ENCODE measurements around the gene SNF8.
A peak's percentile ranks its signal among the peaks of the same experiment; 100 is the strongest.

Gene SNF8

GRCh38 chr17:48893646-48894508 is 50.8 kb downstream of the SNF8 start:
- no peaks in the 10 kb centered on the region for H3K9me3 Mint-ChIP-seq
- H3K36me3 Mint-ChIP-seq (ENCODE audit: low read depth), result peaks cover 7% of the 10 kb centered on the region
- peak overlapping the region in 1 of 3 experiments; percentile 85 for H3K27ac Mint-ChIP-seq
- no peak for TF ChIP-seq CTCF (IDR thresholded peaks at IDR 0.05; ENCODE audit: unreplicated experiment in 3 of 3)
- no peaks in the 10 kb centered on the region for H3K27me3 Mint-ChIP-seq (ENCODE audit: low read depth)
- peaks cover 17% of the 10 kb centered on the region for H3K4me1 Mint-ChIP-seq
- H3K4me3 Mint-ChIP-seq, result peak overlapping the region; percentile 91 to 95 (median 95)

GRCh38 chr17:48892940-48893645 is 51.5 kb downstream of the SNF8 start:
- H3K9me3 Mint-ChIP-seq, result no peaks in the 10 kb centered on the region
- peak overlapping the region; percentile 31 to 92 (median 85) for H3K27ac Mint-ChIP-seq
- peaks cover 17% of the 10 kb centered on the region for H3K4me1 Mint-ChIP-seq
- peaks cover 7% of the 10 kb centered on the region for H3K36me3 Mint-ChIP-seq (ENCODE audit: low read depth)
- peak overlapping the region; percentile 91 to 95 (median 95) for H3K4me3 Mint-ChIP-seq
- TF ChIP-seq CTCF (IDR thresholded peaks at IDR 0.05; ENCODE audit: unreplicated experiment in 3 of 3), result no peak
- no peaks in the 10 kb centered on the region for H3K27me3 Mint-ChIP-seq (ENCODE audit: low read depth)

GRCh38 chr17:48890086-48890485 is 54.6 kb downstream of the SNF8 start:
- Mint-ChIP-seq H3K27me3 (ENCODE audit: low read depth) (no peaks in the 10 kb centered on the region), H3K9me3 (no peaks in the 10 kb centered on the region), H3K4me1 (peaks cover 17% of the 10 kb centered on the region), H3K36me3 (ENCODE audit: low read depth) (no peaks in the 10 kb centered on the region), H3K4me3 (peak overlapping the region; percentile 9 to 48 (median 32)), H3K27ac (no peak overlapping the region)
- no peak for TF ChIP-seq CTCF (IDR thresholded peaks at IDR 0.05; ENCODE audit: unreplicated experiment in 3 of 3)

- TF ChIP-seq CTCF (IDR thresholded peaks at IDR 0.05; ENCODE audit: unreplicated experiment in 3 of 3), result no peak
- no peak overlapping the region for H3K4me3 Mint-ChIP-seq
- H3K9me3 Mint-ChIP-seq, result no peaks in the 10 kb centered on the region
Measured at GRCh38 chr17:48883171-48883570, 61.5 kb downstream of the SNF8 start.

GRCh38 chr17:48882272-48882671 is 62.4 kb downstream of the SNF8 start:
- H3K4me3 Mint-ChIP-seq, result no peak overlapping the region
- H3K27ac Mint-ChIP-seq, result no peak overlapping the region
- H3K36me3 Mint-ChIP-seq (ENCODE audit: low read depth), result no peaks in the 10 kb centered on the region
- H3K9me3 Mint-ChIP-seq, result no peaks in the 10 kb centered on the region
- TF ChIP-seq CTCF (IDR thresholded peaks at IDR 0.05; ENCODE audit: unreplicated experiment in 3 of 3), result no peak
- H3K27me3 Mint-ChIP-seq (ENCODE audit: low read depth), result peaks cover 9% of the 10 kb centered on the region
- H3K4me1 Mint-ChIP-seq, result no peaks in the 10 kb centered on the region

More at GRCh38 chr17:48883171-48883570, 61.5 kb downstream of the SNF8 start:
- H3K4me1 Mint-ChIP-seq, result no peaks in the 10 kb centered on the region
- no peaks in the 10 kb centered on the region for H3K36me3 Mint-ChIP-seq (ENCODE audit: low read depth)
- peaks cover 9% of the 10 kb centered on the region for H3K27me3 Mint-ChIP-seq (ENCODE audit: low read depth)
- H3K27ac Mint-ChIP-seq, result no peak overlapping the region

Data from nephron (organoid).